CD8-positive, alpha-beta memory T cell (primary cell): ENCODE results near the gene SNRNP70. TPM values are rescaled to one million over a fixed set of nuclear protein-coding genes. Genes with fewer than 3 reads are reported as not detected.

Experiments
- CTCF ChIA-PET: fragments of 350-600 bp; sonication (Branson Sonifier 250); formaldehyde crosslinking; loops from one replicate; lab custom pipeline; 2021; ENCODE audit warnings: antibody characterized with exemption; lab: Charles Lee
- POLR2A ChIA-PET: fragments of 350-600 bp; sonication (Branson Sonifier 250); formaldehyde crosslinking; loops from one replicate; lab custom pipeline; 2021; ENCODE audit warnings: antibody characterized with exemption; lab: Charles Lee
- DNase-seq, 5 donors: peaks; one replicate each; pipeline versions ENCODE4 v3.0.0 to v3.0.0-alpha.2; 2020 to 2022; ENCODE audit warnings: mixed read lengths in 1 of 5
- H3K27ac ChIP-seq: one replicate; pipeline ENCODE4 v1.7.0; 2013; ENCODE audit warnings: low read depth, mild to moderate bottlenecking, low read length, moderate library complexity
- H3K27me3 ChIP-seq: 2 replicates; pipeline ENCODE4 v1.7.0; 2013; ENCODE audit warnings: low read length, mild to moderate bottlenecking; ENCODE audit not compliant: insufficient read depth, poor library complexity, severe bottlenecking
- H3K36me3 ChIP-seq: 2 replicates; pipeline ENCODE4 v1.7.0; 2013; ENCODE audit warnings: mild to moderate bottlenecking, low read length, moderate library complexity; ENCODE audit not compliant: insufficient read depth
- H3K4me1 ChIP-seq: 2 replicates; pipeline ENCODE4 v1.7.0; 2013; ENCODE audit warnings: mild to moderate bottlenecking, low read length, moderate library complexity; ENCODE audit not compliant: insufficient read depth
- H3K4me3 ChIP-seq: 2 replicates; pipeline ENCODE4 v1.7.0; 2013; ENCODE audit warnings: mild to moderate bottlenecking, low read length
- H3K9me3 ChIP-seq: 2 replicates; pipeline ENCODE4 v1.7.0; 2013; ENCODE audit warnings: mild to moderate bottlenecking, low read length
- H3K27ac Mint-ChIP-seq, 8 donors: one replicate each; pipeline ENCODE4 v1.8.0; 2020 to 2021; ENCODE audit warnings: mixed read lengths in 8 of 8, mild to moderate bottlenecking in 6 of 8, inconsistent platforms in 3 of 8, moderate library complexity in 3 of 8
- H3K27me3 Mint-ChIP-seq, 2 donors: one replicate each; pipeline ENCODE4 v1.8.0; 2020 to 2021; ENCODE audit warnings: mixed read lengths in 2 of 2, mild to moderate bottlenecking in 1 of 2, moderate library complexity in 1 of 2
- H3K36me3 Mint-ChIP-seq, 3 donors: one replicate each; pipeline ENCODE4 v1.8.0; 2020 to 2021; ENCODE audit warnings: mixed read lengths in 3 of 3, inconsistent platforms in 1 of 3, mild to moderate bottlenecking in 1 of 3
- H3K4me1 Mint-ChIP-seq, 3 donors: one replicate each; pipeline ENCODE4 v1.8.0; 2020 to 2021; ENCODE audit warnings: mixed read lengths in 3 of 3, inconsistent platforms in 1 of 3, mild to moderate bottlenecking in 1 of 3
- H3K4me3 Mint-ChIP-seq, 7 donors: one replicate each; pipeline ENCODE4 v1.8.0; 2020 to 2021; ENCODE audit warnings: mixed read lengths in 7 of 7, mild to moderate bottlenecking in 6 of 7, moderate library complexity in 4 of 7, inconsistent platforms in 2 of 7
- H3K9me3 Mint-ChIP-seq, 5 donors: one replicate each; pipeline ENCODE4 v1.8.0; 2020 to 2022; ENCODE audit warnings: mixed read lengths in 5 of 5, mild to moderate bottlenecking in 3 of 5, moderate library complexity in 2 of 5, inconsistent platforms in 1 of 5
- polyA plus RNA-seq: library from polyadenylated mRNA; unstranded; fragments of 300-500 nt; fragmentation: Illumina TruSeq; gene quantifications from one replicate; pipeline ENCODE4 v1.2.3, GENCODE V29; 2021
- total RNA-seq, 2 experiments: library from RNA; stranded (reverse); gene quantifications; one replicate each; pipeline ENCODE4 v1.2.3, GENCODE V29; 2021

Gene SNRNP70
- total and polyA plus RNA-seq, 3 experiments from 2014 or later, result 66.2 to 221 (median 210) TPM

DNA sequence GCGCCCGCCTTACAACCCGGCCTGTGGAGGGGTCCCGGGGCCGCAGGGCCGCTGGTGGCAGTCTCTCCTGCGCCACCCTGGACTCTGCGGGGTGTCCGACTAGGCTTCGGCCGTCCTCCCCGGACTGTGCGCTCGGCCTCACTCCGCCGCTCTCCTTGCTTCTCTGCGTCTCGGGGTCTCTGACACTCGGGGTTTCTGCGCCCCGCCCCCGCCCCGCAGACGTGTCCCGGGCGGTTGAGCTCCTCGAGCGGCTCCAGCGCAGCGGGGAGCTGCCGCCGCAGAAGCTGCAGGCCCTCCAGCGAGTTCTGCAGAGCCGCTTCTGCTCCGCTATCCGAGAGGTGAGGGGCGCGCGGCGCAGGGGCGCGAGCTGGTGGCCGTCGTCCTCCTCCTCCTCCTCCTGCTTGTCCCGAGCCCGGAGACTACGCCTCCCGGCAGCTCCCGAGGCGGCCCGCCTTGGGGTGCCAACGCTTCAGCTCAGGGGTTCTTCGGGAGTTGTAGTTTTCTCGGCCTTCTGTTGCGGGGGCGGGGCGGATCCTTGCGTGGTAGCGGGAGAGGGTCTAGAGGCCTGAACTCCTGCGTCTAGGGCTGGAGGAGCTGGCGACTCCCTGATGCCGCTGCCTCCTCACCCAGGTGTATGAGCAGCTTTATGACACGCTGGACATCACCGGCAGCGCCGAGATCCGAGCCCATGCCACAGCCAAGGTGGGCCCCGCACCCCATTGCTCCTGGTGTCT lies 29.5 kb downstream of the SNRNP70 start:
- DNase-seq, result peak in 4 of 5 donors; percentile 14 to 60 (median 37)
- Histone ChIP-seq H3K4me1 (peaks cover 18% of the 10 kb centered on the region), H3K27me3 (no peaks in the 10 kb centered on the region), H3K27ac (peak overlapping the region; percentile 47), H3K4me3 (peak overlapping the region; percentile 47), H3K9me3 (no peaks in the 10 kb centered on the region), H3K36me3 (no peaks in the 10 kb centered on the region)
- H3K27me3 Mint-ChIP-seq, result no peaks in the 10 kb centered on the region
- ChIA-PET CTCF (interaction anchor here (1.0 to 3.5 kb wide), 12 partner anchors 9 to 143 kb away, joined by 3 to 19 read pairs (median 7); partner anchors contain the start of genes GYS1 and RUVBL2), POLR2A (interaction anchor here (0.7 to 2.4 kb wide), 3 partner anchors 9 to 17 kb away, joined by 3 to 15 read pairs (median 3); no protein-coding TSS in a partner anchor)
- peaks cover 0 to 3% (median 0%) of the 10 kb centered on the region in 3 donors for H3K36me3 Mint-ChIP-seq
- peak overlapping the region in 5 of 8 donors; percentile 47 to 87 (median 77) for H3K27ac Mint-ChIP-seq
- no peaks in the 10 kb centered on the region for H3K9me3 Mint-ChIP-seq
- peak overlapping the region; percentile 78 to 88 (median 86) for H3K4me3 Mint-ChIP-seq
- peaks cover 34 to 48% (median 41%) of the 10 kb centered on the region in 3 donors for H3K4me1 Mint-ChIP-seq

DNA sequence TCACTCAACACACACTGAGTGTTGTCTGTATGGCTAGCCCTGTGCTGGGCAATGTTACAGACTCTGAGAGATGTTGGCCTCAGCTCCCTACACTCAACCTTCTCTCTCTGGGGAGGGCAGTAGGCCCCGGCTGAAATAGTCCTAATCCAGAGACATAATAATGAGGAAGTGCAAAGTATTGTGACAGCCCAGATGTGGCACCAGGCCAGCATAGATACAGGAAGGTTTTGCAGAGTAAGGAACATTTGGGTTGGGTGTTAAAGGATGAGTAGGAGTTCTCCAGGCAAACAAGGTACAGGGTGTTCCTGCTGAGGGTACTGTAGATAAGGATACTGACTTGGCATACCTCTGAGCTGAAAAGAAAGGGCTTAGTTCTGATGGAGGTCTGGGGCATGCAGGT lies 31.3 kb downstream of the SNRNP70 start:
- Histone ChIP-seq H3K9me3 (no peaks in the 10 kb centered on the region), H3K27me3 (no peaks in the 10 kb centered on the region), H3K4me1 (peaks cover 18% of the 10 kb centered on the region), H3K36me3 (no peaks in the 10 kb centered on the region), H3K4me3 (no peak overlapping the region), H3K27ac (no peak overlapping the region)
- Mint-ChIP-seq H3K36me3 (peaks cover 0 to 3% (median 0%) of the 10 kb centered on the region in 3 donors), H3K4me3 (peak overlapping the region; percentile 46 to 89 (median 73)), H3K4me1 (peaks cover 41 to 57% (median 49%) of the 10 kb centered on the region in 3 donors), H3K27ac (peak overlapping the region in 6 of 8 donors; percentile 28 to 87 (median 47)), H3K27me3 (no peaks in the 10 kb centered on the region), H3K9me3 (no peaks in the 10 kb centered on the region)
- ChIA-PET POLR2A (interaction anchor here (0.8 kb wide), 1 partner anchor 12 kb away, joined by 3 read pairs; no protein-coding TSS in a partner anchor), CTCF (interaction anchor here (1.2 kb wide), 1 partner anchor 19 kb away, joined by 6 read pairs; no protein-coding TSS in a partner anchor)
- no peak for DNase-seq

DNA sequence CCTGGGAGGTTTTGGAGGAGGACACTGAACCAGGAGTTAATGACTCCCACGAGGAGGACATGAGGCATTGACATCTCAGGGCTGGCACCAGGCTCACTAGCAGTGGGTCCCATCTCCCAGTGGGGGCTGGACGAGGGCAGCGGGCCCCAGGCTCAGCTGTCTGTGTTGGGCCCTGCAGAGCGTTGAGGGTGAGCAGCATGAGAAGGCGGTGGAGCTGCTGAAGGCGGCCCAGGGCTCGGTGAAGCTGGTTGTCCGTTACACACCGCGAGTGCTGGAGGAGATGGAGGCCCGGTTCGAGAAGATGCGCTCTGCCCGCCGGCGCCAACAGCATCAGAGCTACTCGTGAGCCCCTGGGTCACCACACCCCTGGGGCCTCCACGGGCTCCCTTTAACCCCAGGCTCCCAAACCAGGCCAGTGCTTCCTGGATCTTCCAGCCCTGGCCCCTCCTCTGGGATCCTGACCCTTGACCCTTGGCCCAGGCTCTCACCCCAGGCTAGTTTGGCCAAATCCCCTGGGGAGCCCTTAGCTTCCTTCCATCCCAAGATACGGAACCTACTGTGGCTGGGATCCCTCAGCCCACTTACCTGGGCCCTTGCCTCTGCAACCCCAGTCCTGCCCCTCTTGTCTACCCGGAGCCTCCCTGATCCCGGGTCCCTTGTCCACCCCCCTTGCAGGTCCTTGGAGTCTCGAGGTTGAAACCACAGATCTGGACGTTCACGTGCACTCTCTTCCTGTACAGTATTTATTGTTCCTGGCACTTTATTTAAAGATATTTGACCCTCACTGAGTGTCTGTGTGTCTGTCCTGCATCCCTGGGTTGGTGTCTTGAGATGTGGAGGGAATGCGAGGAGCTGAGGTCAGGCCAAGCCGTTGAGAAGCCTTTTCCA lies 32.7 kb downstream of the SNRNP70 start:
- ChIA-PET CTCF (interaction anchor here (0.8 to 1.8 kb wide), 3 partner anchors 12 to 125 kb away, joined by 3 to 6 read pairs (median 5); partner anchors contain the start of genes GYS1 and RUVBL2), POLR2A (interaction anchor here (0.6 kb wide), 1 partner anchor 7 kb away, joined by 3 read pairs; no protein-coding TSS in a partner anchor)
- peaks cover 41 to 54% (median 49%) of the 10 kb centered on the region in 3 donors for H3K4me1 Mint-ChIP-seq

DNA sequence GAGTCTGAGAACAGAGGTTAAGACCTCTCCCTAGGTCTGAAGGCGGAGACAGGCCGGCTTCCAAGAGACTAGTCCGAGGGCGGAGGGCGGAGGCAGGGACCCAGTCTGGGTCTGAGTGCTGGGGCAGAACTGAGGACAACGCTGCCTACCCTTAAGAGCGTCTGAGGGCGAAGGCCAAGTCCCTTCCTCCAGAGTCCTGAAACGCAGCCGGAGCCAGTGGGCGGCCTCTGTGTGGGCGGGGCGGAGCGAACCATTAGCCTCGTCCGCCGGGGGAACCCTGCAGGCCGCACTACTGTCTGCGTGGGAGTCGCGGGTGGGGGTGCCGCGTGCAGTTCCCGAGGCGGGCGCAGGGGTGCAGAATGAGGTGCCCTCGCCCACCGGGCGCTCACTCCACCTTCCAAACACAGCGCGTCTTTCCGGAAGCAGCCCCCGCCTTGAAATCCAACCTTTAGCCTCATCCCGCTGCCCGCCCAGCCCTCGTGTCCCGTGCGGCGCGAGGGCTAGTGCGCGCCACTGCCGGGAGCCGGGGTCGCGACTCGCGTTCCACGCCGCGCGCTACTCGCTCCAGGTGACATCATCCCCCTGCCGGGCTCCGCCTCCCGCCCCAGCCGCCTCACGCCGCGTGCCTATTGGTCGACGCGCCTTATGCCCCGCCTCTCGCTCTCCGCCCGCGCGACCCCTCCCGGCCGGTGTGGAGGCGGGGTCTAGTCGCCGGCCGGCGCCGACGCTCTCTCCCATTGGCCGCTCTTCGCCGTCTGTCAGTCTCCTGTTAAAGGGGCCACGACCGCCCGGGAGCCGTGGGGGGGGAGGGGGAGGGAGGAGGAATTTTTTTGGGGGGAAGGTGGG lies 33.5 kb downstream of the SNRNP70 start, which contains the start of gene C19orf73:
TSS of gene C19orf73 (minus strand) at position 579 of the 846 bp plus-strand sequence. CDS start at position 458, 121 bp downstream.
- H3K4me1 Mint-ChIP-seq, result peaks cover 35 to 46% (median 41%) of the 10 kb centered on the region in 3 donors
- ChIA-PET CTCF (interaction anchor here (1.0 to 1.8 kb wide), 3 partner anchors 9 to 125 kb away, joined by 3 to 5 read pairs (median 3); partner anchors contain the start of genes GYS1 and RUVBL2), POLR2A (no interaction called here)
- H3K27me3 ChIP-seq, result no peaks in the 10 kb centered on the region
- peak within 1 kb of the TSS; percentile 93 for H3K27ac ChIP-seq
- no peaks in the 10 kb centered on the region for H3K27me3 Mint-ChIP-seq
- peaks cover 0 to 3% (median 0%) of the 10 kb centered on the region in 3 donors for H3K36me3 Mint-ChIP-seq
- peaks cover 15% of the 10 kb centered on the region for H3K4me1 ChIP-seq
- peak; percentile 93 to 97 (median 97) for DNase-seq
- H3K9me3 Mint-ChIP-seq, result no peaks in the 10 kb centered on the region
- H3K36me3 ChIP-seq, result no peaks in the 10 kb centered on the region
- H3K27ac Mint-ChIP-seq, result peak within 1 kb of the TSS; percentile 87 to 96 (median 90)
- no peaks in the 10 kb centered on the region for H3K9me3 ChIP-seq
- H3K4me3 ChIP-seq, result peak within 1 kb of the TSS; percentile 78
- H3K4me3 Mint-ChIP-seq, result peak within 1 kb of the TSS; percentile 84 to 93 (median 87)

More for the DNA sequence above, 32.7 kb downstream of the SNRNP70 start:
- Histone ChIP-seq H3K36me3 (no peaks in the 10 kb centered on the region), H3K4me3 (peak overlapping the region; percentile 78), H3K4me1 (peaks cover 18% of the 10 kb centered on the region), H3K9me3 (no peaks in the 10 kb centered on the region), H3K27ac (peak overlapping the region; percentile 93), H3K27me3 (no peaks in the 10 kb centered on the region)
- Mint-ChIP-seq H3K9me3 (no peaks in the 10 kb centered on the region), H3K27ac (peak overlapping the region; percentile 87 to 96 (median 90)), H3K4me3 (peak overlapping the region; percentile 84 to 93 (median 87)), H3K27me3 (no peaks in the 10 kb centered on the region), H3K36me3 (peaks cover 0 to 3% (median 0%) of the 10 kb centered on the region in 3 donors)
- no peak for DNase-seq

DNA sequence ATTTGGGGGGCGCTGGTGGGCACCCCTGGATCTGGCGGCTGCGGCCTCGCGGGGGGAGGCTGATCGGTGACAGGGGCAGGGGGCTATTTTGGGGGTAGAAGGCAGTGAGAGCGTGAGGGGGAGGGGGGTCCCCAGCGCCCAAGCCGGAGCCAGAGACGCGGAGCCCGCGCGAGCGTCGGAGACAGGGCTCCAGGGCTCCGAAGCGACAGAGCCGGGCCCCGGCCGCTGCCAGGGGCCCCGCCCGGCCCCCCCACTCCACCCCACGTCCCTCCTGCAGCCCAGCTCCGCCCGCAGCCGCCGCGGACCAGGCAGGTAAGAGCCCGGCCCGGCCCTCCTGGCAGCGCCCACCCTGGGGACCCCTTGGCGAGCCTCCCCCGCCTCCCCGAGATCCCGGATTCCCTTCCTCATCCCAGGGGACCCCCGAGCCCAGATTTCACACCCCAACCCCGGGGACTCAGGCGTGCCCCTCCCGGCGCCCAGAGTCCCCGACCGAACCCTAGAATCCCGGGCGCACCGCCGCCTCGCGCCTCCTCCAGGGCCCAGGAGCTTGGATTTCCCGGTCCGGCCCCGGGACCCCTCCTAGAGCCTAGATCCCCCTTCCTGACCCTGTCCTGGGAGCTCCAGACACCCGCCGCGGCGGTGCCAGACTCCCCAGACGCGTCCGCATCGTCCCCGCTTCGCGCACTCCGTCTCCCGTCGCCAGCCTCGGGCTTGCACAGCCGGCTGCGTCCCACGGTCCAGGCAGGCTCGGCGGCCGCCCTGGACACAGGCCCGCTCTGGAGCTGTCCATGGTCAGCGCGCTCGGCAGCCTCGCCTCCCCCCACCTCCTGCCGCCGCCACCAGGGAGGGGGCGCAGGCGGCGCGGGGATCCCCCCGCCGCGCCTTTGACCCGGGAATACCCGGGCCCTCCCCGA lies 34.4 kb downstream of the SNRNP70 start, which contains the start of gene PPFIA3:
TSS of gene PPFIA3 (plus strand) at position 134 of the 914 bp plus-strand sequence. CDS start 8,330 bp downstream, outside the sequence.
- H3K36me3 Mint-ChIP-seq, result peaks cover 0 to 3% (median 0%) of the 10 kb centered on the region in 3 donors
- ChIA-PET POLR2A (interaction anchor here (0.9 kb wide), 1 partner anchor 126 kb away, joined by 3 read pairs; the partner anchor contains the start of gene RUVBL2), CTCF (interaction anchor here (1.0 to 2.3 kb wide), 3 partner anchors 8 to 22 kb away, joined by 3 to 5 read pairs (median 3); no protein-coding TSS in a partner anchor)
- Histone ChIP-seq H3K27me3 (no peaks in the 10 kb centered on the region), H3K4me1 (peaks cover 13% of the 10 kb centered on the region), H3K4me3 (peak within 1 kb of the TSS; percentile 78), H3K36me3 (no peaks in the 10 kb centered on the region), H3K27ac (peak within 1 kb of the TSS; percentile 93), H3K9me3 (no peaks in the 10 kb centered on the region)
- no peaks in the 10 kb centered on the region for H3K27me3 Mint-ChIP-seq
- H3K4me3 Mint-ChIP-seq, result peak within 1 kb of the TSS; percentile 84 to 93 (median 87)
- no peaks in the 10 kb centered on the region for H3K9me3 Mint-ChIP-seq
- H3K27ac Mint-ChIP-seq, result peak within 1 kb of the TSS; percentile 87 to 96 (median 90)
- peaks cover 32 to 43% (median 38%) of the 10 kb centered on the region in 3 donors for H3K4me1 Mint-ChIP-seq
- DNase-seq, result peak in 4 of 5 donors; percentile 16 to 60 (median 18)

DNA sequence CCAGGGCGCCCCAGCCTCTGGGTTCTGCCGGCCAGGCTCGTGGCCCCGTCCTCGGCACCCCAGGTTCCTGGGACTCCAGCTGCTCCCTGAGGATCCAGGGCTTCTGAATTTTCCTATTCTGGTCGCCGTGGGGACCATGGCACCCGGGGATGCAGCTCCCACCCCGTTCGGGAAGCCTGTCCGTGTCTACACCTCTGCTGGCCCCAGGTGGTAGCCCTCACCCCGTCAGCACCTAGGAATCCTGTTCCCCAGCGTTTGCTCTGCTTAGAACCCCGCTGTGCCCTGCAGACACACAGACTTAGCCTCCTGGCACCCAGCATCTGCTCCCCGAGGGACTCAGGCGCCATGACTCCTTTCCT lies 35.1 kb downstream of the SNRNP70 start:
- H3K27me3 Mint-ChIP-seq, result no peaks in the 10 kb centered on the region
- H3K9me3 Mint-ChIP-seq, result no peaks in the 10 kb centered on the region
- POLR2A ChIA-PET, result interaction anchor here (0.9 kb wide), 1 partner anchor 127 kb away, joined by 3 read pairs; the partner anchor contains the start of gene RUVBL2
- H3K36me3 ChIP-seq, result no peaks in the 10 kb centered on the region
- peak overlapping the region in 5 of 8 donors; percentile 4 to 83 (median 29) for H3K27ac Mint-ChIP-seq
- no peak overlapping the region for H3K4me3 ChIP-seq
- H3K27ac ChIP-seq, result no peak overlapping the region
- no peaks in the 10 kb centered on the region for H3K9me3 ChIP-seq
- peaks cover 28 to 39% (median 35%) of the 10 kb centered on the region in 3 donors for H3K4me1 Mint-ChIP-seq
- no peak for DNase-seq
- peaks cover 9% of the 10 kb centered on the region for H3K4me1 ChIP-seq
- H3K36me3 Mint-ChIP-seq, result peaks cover 0 to 3% (median 0%) of the 10 kb centered on the region in 3 donors
- peak overlapping the region; percentile 67 to 86 (median 75) for H3K4me3 Mint-ChIP-seq
- H3K27me3 ChIP-seq, result no peaks in the 10 kb centered on the region
- CTCF ChIA-PET, result interaction anchor here (1.3 to 2.3 kb wide), 2 partner anchors 8 to 14 kb away, joined by 3 to 5 read pairs; no protein-coding TSS in a partner anchor
